Medulla oblongata (tissue), 1 donor: ENCODE results near the gene UST.
"Not testable (repeated sequence)": the region's sequence is repeated elsewhere in the genome, so short reads cannot be mapped to it uniquely, and the experiment has no call there.

Experiments used
- DNase-seq: peaks from one replicate; pipeline ENCODE4 v3.0.0-alpha.2; 2015; ENCODE audit errors: extremely low spot score

Gene UST

DNA sequence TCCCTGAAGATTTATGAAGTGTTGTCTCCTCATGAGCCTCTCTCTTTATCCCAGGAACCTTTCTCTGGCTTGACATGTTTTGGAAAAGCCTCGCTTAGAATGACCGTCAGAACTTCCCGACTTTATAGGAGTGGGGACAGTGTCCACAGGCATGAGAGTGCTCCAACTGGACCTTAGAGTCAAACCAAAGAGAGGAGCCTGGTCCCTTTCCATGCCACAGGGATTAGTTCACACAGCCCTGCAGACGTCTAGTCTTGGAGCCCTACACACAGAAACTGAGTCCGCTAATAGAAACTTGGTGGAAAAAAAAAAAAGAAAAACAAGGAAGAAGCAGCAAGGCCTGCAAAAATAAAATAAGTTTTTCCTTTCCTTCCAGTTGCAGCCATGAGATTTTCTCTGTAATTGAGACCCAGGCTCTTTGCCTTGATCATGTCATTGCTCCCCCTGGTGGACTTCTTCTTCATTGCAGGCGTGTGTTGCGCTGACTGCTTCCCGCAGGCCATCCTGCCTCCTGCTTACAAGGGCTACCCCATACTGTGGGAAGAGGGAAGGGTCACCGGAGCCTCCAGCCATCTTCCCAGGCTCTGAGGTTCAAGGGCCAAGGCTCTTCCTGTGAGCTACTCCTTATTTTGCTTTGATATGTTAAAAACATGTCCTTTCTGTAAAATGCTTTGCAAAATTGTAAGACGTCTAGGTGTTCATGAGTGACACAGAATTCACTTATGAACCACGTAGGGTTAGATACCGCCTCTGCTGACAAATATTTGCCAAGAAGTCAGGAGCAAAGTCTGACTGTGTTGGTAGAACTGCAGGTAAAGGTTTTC, 201.0 kb downstream of the UST start:
- peak; percentile 94 for DNase-seq

DNA sequence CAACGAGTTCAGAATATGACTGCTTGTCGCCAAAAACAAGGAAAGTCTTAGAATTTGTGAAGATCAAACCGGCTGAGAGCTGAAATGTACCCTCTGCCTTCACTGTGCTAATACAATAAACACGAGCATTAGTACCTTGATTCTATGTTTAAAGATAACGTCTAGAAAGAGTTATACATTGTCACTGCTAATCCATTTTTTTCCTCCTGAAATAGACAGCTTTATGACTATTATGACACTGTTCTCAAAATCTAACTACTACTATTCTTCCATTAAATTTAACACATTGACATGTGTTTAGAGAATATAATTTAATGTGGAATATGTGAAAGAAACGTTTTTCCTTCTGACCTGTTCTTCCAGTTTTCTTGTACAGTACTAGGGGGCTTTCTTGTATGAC, 204.8 kb downstream of the UST start:
- no peak for DNase-seq

DNA sequence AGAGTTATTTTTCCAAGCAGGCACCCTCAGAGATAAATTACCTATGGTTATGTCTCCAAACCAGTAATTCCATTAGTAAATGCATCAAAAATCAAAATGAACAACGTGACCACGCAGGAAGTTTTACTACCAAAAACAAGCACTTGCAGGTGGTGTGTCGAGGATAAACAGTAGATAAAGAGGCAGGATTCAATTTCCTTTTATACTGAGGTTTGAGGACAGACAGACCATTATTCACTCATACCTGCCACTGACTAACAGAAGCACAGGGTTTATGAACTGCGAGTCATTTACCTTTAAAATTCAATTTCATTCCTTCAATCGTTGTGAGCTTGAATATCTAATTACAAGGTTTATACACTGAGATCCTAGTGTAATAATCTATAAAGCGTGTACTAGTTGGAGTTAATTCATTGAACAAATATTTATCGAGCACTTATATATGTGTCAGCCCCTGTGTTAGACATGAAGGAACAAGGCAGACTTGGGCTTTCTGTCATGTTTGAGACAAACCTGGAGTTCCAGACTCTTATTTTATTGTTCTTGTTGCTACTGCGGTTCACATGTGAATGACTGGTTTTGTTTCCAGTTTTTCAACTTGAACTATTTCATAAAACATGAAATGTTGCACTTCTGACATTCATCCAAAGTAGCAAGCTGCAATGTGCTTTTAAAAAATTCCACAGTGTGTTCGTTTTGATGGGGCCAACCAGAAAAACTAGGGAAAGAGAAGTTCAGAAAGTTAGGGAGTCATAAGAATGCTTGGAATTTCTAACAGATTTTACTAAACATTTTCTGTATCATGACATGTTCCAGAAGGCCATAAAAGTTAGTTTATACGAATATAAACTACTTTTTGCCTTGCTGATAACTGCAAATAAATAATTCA, 205.6 kb downstream of the UST start:
- no peak for DNase-seq

DNA sequence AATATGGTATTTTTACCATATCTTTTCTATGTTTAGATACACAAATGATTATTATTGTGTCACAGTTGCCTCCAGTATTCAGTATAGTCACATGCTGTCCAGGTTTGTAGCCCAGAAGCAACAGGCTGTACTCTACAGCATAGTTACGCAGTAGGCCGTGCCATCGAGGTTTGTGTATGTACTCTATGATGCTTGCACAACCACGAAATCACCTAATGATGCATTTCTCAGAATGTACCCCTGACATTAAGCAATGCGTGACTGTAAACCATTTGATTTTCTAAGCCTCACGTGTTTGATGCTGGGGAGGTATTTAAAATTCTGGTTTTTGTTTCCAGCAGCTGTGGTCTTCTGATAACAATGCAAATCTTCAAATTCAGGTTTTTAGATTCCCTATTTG, 207.6 kb downstream of the UST start:
- no peak for DNase-seq

DNA sequence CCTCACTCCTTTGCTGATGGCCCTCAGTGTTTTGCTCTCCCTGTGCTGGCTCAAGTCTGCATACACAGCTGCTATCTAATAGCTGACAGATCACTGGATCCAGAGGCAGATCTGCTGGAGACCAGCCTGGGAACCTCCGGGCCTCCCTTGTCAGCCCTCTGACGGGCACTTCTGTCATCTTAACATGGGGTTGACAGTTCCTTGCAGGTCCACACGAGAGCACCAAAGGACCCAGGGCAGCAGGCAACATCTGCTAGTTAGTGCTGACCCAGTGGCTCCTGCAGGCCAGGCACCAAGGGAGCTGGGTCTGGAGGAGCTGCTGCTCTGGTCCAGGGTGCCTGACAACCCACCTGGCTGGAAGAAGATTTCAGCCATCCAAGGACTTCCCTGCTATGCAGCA, 208.1 kb downstream of the UST start:
- no peak for DNase-seq

DNA sequence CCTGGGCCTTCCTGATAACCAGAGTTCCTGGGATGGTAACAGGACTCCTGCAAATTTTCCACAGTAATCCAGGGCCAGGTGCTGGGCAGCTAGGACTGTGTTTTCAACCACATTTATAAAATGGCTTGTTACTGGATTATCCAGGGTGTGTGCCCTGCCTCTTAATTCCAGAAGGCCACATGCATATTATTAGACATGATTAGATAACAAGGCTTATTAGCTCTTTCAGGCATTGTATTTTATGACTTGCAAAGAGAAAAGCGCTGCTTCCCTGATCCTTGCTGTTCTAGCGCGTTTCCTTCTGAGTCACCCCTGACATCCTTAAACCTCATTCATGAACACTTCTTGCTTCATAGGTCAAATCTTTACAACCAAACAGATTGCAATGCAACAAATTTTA, 208.6 kb downstream of the UST start:
- no peak for DNase-seq

DNA sequence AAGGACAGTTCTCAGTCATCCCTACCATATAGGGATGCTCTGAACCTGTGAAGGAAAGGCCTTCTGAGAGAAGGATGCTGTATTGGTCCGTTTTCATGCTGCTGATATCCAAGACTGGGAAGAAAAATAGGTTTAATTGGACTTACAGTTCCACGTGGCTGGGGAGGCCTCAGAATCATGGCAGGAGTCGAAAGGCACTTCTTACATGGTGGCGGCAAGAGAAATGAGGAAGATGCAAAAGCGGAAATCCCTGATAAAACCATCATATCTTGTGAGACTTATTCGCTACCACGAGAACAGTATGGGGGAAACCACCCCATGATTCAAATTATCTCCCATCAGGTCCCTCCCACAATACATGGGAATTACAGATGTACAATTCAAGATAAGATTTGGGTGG, 209.3 kb downstream of the UST start:
- DNase-seq, result not testable (repeated sequence)

DNA sequence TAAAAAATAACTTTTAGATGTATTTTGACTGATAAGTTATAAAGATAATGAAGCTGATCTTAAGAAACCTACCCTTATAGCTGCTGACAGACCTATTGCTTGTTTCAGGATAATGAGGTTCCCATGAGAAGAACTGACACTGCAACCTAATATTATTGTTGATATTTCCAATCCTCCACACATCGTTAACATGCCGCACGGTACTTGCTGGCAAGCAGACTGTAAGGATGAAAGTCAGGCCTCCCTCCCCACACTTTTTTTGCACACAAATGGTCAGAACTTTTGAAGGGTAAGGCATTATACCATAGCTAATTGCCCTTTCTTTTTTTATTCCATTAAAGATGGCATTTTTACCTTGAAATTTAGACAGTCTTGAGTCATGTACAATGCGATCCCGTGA, 210.9 kb downstream of the UST start:
- no peak for DNase-seq

DNA sequence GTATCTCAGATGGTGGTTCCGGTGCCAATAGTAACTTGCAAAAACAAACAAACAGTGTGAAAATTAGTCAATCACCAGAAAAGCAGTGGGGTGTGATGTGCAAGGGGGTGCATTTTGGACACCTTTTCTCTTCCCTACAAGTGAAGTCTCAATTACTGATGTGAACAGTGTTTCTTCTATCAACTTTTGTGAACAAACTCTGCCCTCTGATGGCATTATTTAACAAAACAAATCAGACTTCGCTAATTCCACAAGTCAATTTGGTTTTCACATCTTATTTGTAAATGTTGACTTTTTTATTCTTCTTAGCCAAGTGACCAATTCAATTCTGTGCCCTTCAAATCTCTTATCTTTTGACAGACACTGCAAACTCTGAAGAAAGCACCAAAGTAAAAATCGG, 212.2 kb downstream of the UST start:
- DNase-seq, result no peak

DNA sequence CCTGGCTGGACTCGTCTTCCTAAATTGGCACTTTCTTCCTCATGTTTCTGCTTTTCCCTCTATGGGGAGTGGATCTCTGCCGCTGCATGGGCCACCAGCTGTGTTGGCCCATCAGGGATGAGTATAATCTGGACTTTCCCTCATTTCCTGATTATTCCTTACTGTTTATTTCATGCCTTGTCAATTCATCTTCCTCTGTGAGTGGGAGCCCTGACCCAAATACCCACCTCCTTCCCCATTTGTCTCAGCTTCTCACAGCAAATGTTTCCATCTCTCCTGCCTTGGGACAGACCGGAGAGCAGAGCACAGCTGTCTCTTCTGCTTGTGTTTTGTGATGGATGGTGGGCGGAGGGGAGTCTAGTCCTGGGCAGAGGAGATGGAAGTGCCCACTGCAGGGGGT, 212.7 kb downstream of the UST start:
- DNase-seq, result no peak

DNA sequence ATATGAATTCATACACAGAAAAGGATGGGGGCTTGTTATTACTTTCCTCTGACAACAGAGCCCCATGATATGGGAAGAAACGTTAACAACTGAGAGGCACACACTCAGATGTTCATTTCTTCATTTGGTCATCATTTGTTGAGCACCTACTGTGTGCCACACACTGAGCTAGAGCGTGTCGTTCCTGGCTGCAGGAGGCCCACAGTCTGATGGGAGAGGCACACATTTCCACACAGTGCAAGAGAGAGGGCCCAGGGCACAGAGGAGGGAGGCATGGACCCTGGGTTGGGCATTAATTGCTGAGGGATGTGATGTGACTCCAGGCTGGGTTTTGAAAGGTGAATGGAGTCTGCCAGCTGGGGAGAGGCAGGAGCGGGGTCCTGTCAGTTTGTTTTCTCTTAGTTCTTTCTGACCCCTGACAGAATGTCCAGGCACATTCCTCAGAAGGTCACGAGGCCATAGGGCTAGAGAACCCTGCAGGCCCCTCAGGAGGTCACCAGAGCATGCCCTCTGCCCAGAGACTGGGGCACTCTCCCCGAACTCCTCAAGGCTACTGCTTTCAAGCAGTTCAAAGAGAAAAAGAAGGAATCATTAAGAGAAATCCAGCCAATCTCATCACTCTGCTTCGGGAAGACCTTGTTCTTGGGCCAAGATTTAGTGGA, 216.2 kb downstream of the UST start:
- no peak for DNase-seq

DNA sequence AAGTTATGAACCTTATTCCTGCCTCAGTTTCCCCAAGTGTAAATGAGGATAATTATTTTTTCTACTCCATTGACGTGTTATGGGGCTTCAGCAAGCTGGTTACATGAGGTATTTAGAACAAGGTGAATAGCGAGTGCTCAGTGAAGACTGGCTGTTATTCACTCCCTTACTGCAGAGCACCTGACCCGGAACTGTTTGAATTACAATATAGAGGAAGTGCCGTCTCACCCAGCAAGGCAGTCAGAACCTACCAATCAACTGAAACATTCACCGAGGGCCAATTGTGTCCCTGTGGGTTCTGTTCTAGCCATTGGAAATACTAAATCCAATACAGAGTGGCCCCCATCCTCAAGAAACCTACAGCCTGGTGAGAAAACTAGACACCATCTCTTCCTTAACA, 216.9 kb downstream of the UST start:
- DNase-seq, result no peak

DNA sequence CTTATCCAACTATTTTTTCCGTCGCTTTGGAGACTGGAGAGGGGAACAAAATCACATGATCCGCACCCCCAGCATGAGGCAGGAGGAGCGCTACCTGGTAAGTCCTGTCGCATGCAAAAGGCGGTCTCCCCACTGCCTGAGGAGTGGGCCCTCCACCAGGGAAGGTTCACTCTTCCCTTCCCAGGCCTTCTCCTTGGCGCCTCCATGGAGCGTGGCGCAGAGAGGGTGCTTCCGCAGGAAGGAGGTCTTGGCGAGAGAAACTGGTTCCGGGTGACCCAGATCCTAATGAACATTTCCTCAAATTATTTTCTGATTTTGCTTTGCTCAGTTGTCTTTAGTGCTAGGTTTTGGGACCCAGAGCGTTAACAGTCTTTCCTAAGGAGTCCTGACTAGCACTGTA, 217.6 kb downstream of the UST start:
- no peak for DNase-seq

DNA sequence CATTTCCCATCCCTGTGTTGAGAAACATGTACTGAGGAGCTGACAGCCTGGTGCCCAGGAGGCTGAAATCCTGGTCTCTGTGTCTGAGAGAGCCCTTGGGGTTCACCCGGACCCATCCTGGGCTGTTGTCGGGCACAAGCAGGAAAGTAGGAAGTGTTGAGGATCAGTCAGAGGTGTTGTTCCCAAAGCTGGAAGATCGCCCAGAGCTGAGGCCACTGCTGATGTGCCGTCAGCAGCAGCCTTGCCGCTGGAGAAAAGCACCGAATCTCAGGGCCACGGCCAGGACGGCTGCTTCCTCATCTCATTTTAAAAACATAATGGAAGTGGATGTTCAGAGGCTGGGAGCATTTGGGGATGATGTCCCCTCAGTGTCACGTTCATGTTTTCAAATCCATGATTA, 218.5 kb downstream of the UST start:
- DNase-seq, result peak; percentile 27

DNA sequence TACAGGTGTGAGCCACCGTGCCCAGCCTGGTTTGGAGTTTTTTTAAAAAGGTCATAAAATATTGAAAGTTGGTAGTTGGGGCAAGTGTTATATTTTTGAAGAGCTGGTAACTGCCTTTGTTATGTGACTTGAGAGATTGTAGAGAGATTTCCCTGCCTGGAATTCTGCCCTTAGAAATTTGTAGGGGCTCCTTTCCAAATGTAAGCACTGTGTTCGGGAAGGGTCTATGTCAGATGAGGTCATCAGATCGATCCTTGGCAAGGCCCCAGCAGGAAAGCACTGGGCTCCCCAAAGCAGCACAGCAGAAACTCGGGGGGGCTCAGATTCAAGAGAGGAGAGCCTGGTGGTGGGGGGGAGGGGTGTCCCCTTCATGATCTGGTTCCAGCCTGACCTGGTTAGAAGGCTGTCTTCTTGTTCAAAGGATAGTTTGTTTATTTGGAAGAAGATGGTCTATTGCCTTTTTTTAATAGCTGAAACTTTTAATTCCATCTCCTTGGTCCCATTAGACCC, 220.2 kb downstream of the UST start:
- DNase-seq, result no peak

DNA sequence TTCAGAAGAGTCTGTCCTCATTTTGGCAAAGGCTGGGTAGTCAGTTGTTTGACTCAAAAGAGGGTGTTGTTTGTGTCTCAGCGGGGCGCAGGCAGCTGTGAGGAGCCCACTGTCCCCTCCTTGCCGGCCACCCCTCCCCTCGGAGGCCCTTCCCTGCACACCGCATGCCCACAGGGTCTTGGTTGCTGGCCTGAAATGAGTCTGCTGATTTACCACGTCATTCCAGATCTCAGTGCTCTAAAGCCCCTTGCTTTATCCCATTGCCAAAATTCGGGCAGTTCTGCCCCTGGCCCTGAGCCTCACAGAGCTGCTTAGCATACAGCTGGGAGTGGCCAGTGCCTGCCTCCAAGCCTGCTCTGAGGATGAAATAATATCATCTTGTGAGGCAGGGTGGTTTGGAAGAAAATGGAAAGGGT, 220.7 kb downstream of the UST start:
- peak; percentile 81 for DNase-seq

DNA sequence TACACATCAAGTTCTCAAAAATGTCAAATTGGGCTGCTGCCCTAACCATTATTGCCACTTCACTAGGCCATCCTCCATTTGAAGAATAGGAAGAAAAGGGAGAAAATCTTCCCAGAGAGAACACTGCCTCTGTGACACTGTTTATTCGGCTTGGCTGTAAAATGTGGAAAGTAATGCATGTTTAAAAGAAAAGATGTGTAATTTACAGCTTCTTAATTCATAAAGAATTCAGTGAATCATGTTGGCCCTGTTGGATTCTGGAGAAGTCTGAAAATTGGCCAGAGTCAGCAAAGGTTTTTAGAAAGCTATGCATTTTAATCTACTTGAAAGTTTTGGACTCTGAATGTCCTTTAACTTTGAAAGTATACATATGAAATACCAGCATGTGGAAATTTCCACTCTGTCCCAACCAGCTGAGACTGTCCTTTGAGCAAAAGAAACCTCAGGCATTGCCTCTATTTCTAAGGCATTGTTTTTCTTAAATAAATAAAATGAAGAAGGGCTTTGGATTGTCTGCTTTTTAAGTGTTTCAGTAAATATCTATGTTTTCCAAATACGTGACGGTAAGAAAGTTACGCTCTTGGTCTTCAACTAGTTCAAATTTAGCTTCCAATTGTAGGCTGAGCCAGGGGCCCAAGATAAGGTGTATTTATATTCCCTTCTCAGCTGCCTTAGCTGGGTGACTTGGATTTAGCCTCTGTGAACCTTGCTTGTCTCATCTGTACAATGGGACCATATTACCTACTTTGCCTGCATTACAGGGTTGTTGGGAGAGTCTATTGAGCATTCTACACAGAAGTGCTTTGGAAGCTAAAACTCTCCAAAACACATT, 222.2 kb downstream of the UST start:
- no peak for DNase-seq

DNA sequence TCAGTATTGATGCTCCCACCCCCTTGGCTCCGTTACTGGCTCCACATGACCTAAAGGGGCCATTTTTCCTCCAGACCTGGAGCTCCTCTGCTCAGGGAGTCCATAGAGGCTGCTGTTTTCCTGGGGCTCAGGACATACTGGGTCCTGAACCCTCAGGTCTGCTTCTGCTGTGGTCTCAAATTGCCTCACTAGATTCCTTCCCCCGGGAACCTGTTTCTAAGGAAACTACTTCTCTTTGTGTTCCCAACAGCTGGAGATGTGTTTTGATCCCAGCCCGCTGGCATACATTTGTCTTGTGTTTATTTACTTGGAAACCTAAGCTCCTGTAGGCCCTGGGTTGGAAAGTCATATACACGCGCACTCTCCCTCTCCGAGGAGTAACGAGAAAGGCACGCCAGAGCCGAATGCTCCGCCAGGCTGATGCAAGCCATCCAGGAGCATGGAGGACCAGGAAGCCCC, 222.8 kb downstream of the UST start:
- DNase-seq, result no peak

DNA sequence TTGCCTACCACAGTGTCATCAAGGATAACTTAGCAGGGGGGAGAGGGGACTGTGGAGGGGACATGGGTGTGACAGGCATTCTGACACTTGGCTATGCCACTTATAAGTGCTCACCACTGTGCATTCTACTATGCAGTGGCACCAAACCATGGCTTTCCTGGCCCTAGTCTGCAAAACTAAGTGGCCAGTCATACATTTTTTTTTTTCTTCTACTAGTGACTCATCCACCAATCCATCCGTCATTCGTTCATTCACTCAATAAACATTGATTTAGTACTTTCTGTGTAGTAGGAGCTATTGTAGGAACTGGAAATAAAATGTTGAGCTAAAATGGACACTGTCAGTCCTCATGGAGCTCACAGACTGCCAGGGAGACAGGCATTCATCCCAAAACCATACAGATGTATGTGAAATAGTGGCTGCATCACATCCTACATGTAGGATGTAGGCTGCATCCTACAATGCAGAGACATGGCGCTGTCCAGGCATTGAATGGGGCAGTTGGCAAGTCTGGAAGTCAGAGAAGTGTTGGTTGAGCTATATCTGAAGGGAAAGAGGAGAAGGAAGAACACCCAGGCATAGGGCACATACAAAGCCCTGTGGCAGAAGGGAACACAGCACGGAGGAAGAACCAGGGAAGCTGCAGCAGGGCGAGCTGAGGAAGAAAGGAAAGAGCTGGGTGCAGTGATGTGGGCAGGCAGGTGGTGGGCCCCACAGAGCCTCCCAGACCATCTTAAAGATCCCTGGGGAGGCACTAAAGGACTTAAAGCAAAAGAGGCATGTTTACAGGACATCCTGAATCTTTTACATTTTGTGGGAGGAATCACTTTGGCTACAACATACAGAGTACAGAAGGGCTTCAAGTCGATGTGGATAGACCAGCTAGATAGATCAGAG, 224.4 kb downstream of the UST start:
- no peak for DNase-seq

DNA sequence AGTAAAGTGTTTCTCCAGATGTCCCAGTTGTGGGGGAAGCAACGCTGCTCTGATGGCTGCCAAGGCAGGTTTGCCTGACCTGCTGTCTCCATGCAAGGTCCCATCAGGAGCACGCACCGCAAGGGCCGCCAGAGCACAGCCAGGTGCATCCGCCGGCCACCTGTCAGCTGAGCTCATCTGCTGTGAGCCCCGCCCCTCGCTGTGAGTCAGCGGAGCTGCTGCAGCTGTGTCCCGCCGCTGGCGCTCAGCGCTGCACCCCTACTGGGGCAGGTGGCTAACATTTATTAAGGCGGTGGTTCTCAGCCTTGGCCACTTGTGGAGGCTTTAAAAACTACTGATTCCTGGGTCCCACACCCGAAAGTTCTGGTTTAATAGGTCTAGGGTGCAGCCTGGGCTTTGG, 225.7 kb downstream of the UST start:
- no peak for DNase-seq
